SK-N-SH treated with all-trans-retinoic acid at 6 μM for 48 hours (cell line): Measurements from ENCODE around the gene EDEM3.

Experiments
- ARNTL ChIP-seq: fragments of 450-650 bp; formaldehyde crosslinking; IDR thresholded peaks from 2 replicates; pipeline ENCODE4 v1.5.0; 2020; ENCODE audit warnings: low read depth, mild to moderate bottlenecking, moderate library complexity, borderline replicate concordance
- BACH2 ChIP-seq: fragments of 250-450 bp; sonication (Bioruptor Pico); IDR thresholded peaks from 2 replicates; pipeline ENCODE4 v1.9.0; 2021; ENCODE audit warnings: mild to moderate bottlenecking, borderline replicate concordance
- CSDC2 ChIP-seq: fragments of 250-450 bp; sonication (Bioruptor Pico); IDR thresholded peaks from 2 replicates; pipeline ENCODE4 v1.5.0; 2020; ENCODE audit warnings: mild to moderate bottlenecking, moderate library complexity
- GLIS3 ChIP-seq: fragments of 250-450 bp; sonication (Bioruptor Pico); IDR thresholded peaks from 2 replicates; pipeline ENCODE4 v1.5.0; 2020; ENCODE audit warnings: mild to moderate bottlenecking, moderate library complexity
- PPARA ChIP-seq: fragments of 250-450 bp; sonication (Bioruptor Pico); IDR thresholded peaks from 2 replicates; pipeline ENCODE4 v1.5.0; 2020; ENCODE audit warnings: mild to moderate bottlenecking, borderline replicate concordance
- RARB ChIP-seq: fragments of 250-450 bp; sonication (Bioruptor Pico); IDR thresholded peaks from 2 replicates; pipeline ENCODE4 v1.8.0; 2021; ENCODE audit warnings: mild to moderate bottlenecking, moderate library complexity
- TOX ChIP-seq: fragments of 250-450 bp; sonication (Bioruptor Pico); IDR thresholded peaks from 2 replicates; pipeline ENCODE4 v1.8.0; 2021; ENCODE audit warnings: mild to moderate bottlenecking, moderate library complexity, borderline replicate concordance
- ZFP3 ChIP-seq: fragments of 250-450 bp; sonication (Bioruptor Pico); IDR thresholded peaks from 2 replicates; pipeline ENCODE4 v1.5.0; 2020; ENCODE audit warnings: mild to moderate bottlenecking, moderate library complexity
- ZFP30 ChIP-seq: fragments of 450-650 bp; formaldehyde crosslinking; IDR thresholded peaks from 2 replicates; pipeline ENCODE4 v1.5.0; 2022; ENCODE audit warnings: mild to moderate bottlenecking, moderate library complexity
- TF ChIP-seq, protein P1 (sequence below): fragments of 250-450 bp; sonication (Bioruptor Pico); IDR thresholded peaks from 2 replicates; pipeline ENCODE4 v1.8.0; 2020; ENCODE audit warnings: mild to moderate bottlenecking, moderate library complexity, borderline replicate concordance
- TF ChIP-seq, protein P2 (sequence below): fragments of 250-450 bp; sonication (Bioruptor Pico); IDR thresholded peaks from 2 replicates; pipeline ENCODE4 v1.5.1; 2020; ENCODE audit warnings: low read depth, mild to moderate bottlenecking, moderate library complexity
- TF ChIP-seq, protein P3 (sequence below): fragments of 250-450 bp; sonication (Bioruptor Pico); IDR thresholded peaks from 2 replicates; pipeline ENCODE4 v1.5.1; 2021; ENCODE audit warnings: mild to moderate bottlenecking, moderate library complexity
- TF ChIP-seq, protein P4 (sequence below): fragments of 250-450 bp; sonication (Bioruptor Pico); IDR thresholded peaks from 2 replicates; pipeline ENCODE4 v1.5.0; 2020; ENCODE audit warnings: mild to moderate bottlenecking, moderate library complexity
- TF ChIP-seq, protein P5 (sequence below): fragments of 250-450 bp; sonication (Bioruptor Pico); IDR thresholded peaks from 2 replicates; pipeline ENCODE4 v1.8.0; 2021; ENCODE audit warnings: low read depth, mild to moderate bottlenecking, moderate library complexity, borderline replicate concordance

DNA sequence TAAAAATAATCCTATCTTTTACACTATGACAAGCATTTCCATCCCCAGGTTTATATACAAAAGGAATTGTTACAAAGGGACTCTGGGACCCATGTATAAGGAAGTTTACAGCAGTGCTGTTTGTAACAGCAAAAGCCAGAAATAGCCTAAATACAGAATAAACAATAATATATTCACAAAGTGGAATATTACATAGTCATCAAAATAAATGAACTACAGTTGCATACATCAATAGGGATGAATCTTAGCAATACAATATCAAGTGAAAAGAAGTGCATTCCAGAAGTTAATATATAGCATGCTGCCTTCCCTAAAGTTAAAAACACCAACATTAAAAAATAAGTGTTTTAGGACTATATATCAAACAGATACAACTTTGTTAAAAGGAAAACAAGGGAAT is 77.3 kb downstream of the EDEM3 start:
- TF ChIP-seq, protein P1, sequence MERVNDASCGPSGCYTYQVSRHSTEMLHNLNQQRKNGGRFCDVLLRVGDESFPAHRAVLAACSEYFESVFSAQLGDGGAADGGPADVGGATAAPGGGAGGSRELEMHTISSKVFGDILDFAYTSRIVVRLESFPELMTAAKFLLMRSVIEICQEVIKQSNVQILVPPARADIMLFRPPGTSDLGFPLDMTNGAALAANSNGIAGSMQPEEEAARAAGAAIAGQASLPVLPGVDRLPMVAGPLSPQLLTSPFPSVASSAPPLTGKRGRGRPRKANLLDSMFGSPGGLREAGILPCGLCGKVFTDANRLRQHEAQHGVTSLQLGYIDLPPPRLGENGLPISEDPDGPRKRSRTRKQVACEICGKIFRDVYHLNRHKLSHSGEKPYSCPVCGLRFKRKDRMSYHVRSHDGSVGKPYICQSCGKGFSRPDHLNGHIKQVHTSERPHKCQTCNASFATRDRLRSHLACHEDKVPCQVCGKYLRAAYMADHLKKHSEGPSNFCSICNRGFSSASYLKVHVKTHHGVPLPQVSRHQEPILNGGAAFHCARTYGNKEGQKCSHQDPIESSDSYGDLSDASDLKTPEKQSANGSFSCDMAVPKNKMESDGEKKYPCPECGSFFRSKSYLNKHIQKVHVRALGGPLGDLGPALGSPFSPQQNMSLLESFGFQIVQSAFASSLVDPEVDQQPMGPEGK, result no peak
- TF ChIP-seq, protein P2, sequence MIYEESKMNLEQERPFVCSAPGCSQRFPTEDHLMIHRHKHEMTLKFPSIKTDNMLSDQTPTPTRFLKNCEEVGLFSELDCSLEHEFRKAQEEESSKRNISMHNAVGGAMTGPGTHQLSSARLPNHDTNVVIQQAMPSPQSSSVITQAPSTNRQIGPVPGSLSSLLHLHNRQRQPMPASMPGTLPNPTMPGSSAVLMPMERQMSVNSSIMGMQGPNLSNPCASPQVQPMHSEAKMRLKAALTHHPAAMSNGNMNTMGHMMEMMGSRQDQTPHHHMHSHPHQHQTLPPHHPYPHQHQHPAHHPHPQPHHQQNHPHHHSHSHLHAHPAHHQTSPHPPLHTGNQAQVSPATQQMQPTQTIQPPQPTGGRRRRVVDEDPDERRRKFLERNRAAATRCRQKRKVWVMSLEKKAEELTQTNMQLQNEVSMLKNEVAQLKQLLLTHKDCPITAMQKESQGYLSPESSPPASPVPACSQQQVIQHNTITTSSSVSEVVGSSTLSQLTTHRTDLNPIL (CRISPR knock-in tag), result no peak
- TF ChIP-seq ZFP3 (CRISPR knock-in tag) (no peak), RARB (CRISPR knock-in tag) (no peak), TOX (no peak), PPARA (CRISPR knock-in tag) (no peak), ARNTL (CRISPR knock-in tag) (no peak), CSDC2 (CRISPR knock-in tag) (no peak), BACH2 (no peak), ZFP30 (CRISPR knock-in tag) (no peak), GLIS3 (no peak)
- TF ChIP-seq, protein P3, sequence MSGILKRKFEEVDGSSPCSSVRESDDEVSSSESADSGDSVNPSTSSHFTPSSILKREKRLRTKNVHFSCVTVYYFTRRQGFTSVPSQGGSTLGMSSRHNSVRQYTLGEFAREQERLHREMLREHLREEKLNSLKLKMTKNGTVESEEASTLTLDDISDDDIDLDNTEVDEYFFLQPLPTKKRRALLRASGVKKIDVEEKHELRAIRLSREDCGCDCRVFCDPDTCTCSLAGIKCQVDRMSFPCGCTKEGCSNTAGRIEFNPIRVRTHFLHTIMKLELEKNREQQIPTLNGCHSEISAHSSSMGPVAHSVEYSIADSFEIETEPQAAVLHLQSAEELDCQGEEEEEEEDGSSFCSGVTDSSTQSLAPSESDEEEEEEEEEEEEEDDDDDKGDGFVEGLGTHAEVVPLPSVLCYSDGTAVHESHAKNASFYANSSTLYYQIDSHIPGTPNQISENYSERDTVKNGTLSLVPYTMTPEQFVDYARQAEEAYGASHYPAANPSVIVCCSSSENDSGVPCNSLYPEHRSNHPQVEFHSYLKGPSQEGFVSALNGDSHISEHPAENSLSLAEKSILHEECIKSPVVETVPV (CRISPR knock-in tag), result no peak
- TF ChIP-seq, protein P4, sequence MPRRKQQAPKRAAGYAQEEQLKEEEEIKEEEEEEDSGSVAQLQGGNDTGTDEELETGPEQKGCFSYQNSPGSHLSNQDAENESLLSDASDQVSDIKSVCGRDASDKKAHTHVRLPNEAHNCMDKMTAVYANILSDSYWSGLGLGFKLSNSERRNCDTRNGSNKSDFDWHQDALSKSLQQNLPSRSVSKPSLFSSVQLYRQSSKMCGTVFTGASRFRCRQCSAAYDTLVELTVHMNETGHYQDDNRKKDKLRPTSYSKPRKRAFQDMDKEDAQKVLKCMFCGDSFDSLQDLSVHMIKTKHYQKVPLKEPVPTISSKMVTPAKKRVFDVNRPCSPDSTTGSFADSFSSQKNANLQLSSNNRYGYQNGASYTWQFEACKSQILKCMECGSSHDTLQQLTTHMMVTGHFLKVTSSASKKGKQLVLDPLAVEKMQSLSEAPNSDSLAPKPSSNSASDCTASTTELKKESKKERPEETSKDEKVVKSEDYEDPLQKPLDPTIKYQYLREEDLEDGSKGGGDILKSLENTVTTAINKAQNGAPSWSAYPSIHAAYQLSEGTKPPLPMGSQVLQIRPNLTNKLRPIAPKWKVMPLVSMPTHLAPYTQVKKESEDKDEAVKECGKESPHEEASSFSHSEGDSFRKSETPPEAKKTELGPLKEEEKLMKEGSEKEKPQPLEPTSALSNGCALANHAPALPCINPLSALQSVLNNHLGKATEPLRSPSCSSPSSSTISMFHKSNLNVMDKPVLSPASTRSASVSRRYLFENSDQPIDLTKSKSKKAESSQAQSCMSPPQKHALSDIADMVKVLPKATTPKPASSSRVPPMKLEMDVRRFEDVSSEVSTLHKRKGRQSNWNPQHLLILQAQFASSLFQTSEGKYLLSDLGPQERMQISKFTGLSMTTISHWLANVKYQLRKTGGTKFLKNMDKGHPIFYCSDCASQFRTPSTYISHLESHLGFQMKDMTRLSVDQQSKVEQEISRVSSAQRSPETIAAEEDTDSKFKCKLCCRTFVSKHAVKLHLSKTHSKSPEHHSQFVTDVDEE (CRISPR knock-in tag), result no peak
- TF ChIP-seq, protein P5, sequence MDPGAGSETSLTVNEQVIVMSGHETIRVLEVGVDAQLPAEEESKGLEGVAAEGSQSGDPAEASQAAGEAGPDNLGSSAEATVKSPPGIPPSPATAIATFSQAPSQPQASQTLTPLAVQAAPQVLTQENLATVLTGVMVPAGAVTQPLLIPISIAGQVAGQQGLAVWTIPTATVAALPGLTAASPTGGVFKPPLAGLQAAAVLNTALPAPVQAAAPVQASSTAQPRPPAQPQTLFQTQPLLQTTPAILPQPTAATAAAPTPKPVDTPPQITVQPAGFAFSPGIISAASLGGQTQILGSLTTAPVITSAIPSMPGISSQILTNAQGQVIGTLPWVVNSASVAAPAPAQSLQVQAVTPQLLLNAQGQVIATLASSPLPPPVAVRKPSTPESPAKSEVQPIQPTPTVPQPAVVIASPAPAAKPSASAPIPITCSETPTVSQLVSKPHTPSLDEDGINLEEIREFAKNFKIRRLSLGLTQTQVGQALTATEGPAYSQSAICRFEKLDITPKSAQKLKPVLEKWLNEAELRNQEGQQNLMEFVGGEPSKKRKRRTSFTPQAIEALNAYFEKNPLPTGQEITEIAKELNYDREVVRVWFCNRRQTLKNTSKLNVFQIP, result no peak
